PC-3 (cell line): ENCODE data around the gene NAA60. TPM values are rescaled to one million over a fixed set of nuclear protein-coding genes. Genes with fewer than 3 reads are reported as not detected.

ENCODE experiments used
- ATAC-seq: fragments of 200-7000 bp; cut with Tn5 transposase; 2 replicates; pipeline ENCODE4 v1.9.1; 2020; ENCODE audit warnings: mild to moderate bottlenecking, moderate library complexity
- BruUV-seq: library from RNA; stranded (reverse); fragments of 400-500 nt; replicated peaks from 2 replicates; lab custom pipeline; 2021; lab: Mats Ljungman, UMichigan
- CTCF ChIA-PET: fragments of 300-600 bp; sonication (Branson Sonifier 250); formaldehyde crosslinking; loops from one replicate; lab custom pipeline; 2022; ENCODE audit warnings: antibody characterized with exemption; lab: Charles Lee
- POLR2A ChIA-PET: fragments of 300-600 bp; sonication (Branson Sonifier 250); formaldehyde crosslinking; loops from one replicate; lab custom pipeline; 2022; ENCODE audit warnings: antibody characterized with exemption; ENCODE audit not compliant: unreplicated experiment; lab: Charles Lee
- DNase-seq: peaks from one replicate; pipeline ENCODE4 v3.0.0-alpha.2; 2015
- H2AFZ ChIP-seq: fragments of 300-600 bp; sonication (generic); 2 replicates; pipeline ENCODE4 v1.6.0; 2016; ENCODE audit warnings: antibody characterized with exemption, low read length
- H3F3A ChIP-seq: fragments of 300-600 bp; sonication (generic); one replicate; pipeline ENCODE4 v1.6.0; 2017; ENCODE audit warnings: antibody characterized with exemption, low read length, control low read depth, mild to moderate bottlenecking; ENCODE audit not compliant: unreplicated experiment
- H3K27ac ChIP-seq: fragments of 300-600 bp; sonication (generic); 2 replicates; pipeline ENCODE4 v1.5.1; 2016; ENCODE audit warnings: mild to moderate bottlenecking, low read length
- H3K27me3 ChIP-seq: fragments of 300-600 bp; sonication (generic); 2 replicates; pipeline ENCODE4 v1.6.1; 2016; ENCODE audit warnings: low read length, mixed read lengths
- H3K36me3 ChIP-seq: fragments of 300-600 bp; sonication (generic); 2 replicates; pipeline ENCODE4 v1.6.1; 2016; ENCODE audit warnings: low read depth, mixed run types, low read length, mixed read lengths
- H3K4me1 ChIP-seq: fragments of 300-600 bp; sonication (generic); 2 replicates; pipeline ENCODE4 v1.5.1; 2016; ENCODE audit warnings: low read length; ENCODE audit not compliant: insufficient read depth
- H3K4me2 ChIP-seq: fragments of 300-600 bp; sonication (generic); 2 replicates; pipeline ENCODE4 v1.6.0; 2016; ENCODE audit warnings: low read length
- H3K4me3 ChIP-seq: fragments of 300-600 bp; sonication (generic); 2 replicates; pipeline ENCODE4 v1.5.1; 2016; ENCODE audit warnings: mild to moderate bottlenecking, low read length, mixed read lengths
- H3K79me2 ChIP-seq: fragments of 300-600 bp; sonication (generic); 2 replicates; pipeline ENCODE4 v1.6.1; 2017; ENCODE audit warnings: low read length, mixed read lengths
- H3K9ac ChIP-seq: fragments of 300-600 bp; sonication (generic); 2 replicates; pipeline ENCODE4 v1.6.0; 2016; ENCODE audit warnings: mild to moderate bottlenecking, low read length
- H3K9me2 ChIP-seq: fragments of 300-600 bp; sonication (generic); replicated peaks from 2 replicates; pipeline ENCODE4 v1.6.1; 2016; ENCODE audit warnings: mixed run types, low read length, mixed read lengths
- H3K9me3 ChIP-seq: fragments of 300-600 bp; sonication (generic); 2 replicates; pipeline ENCODE4 v1.6.1; 2016; ENCODE audit warnings: low read length, mixed read lengths
- H4K20me1 ChIP-seq: fragments of 300-600 bp; sonication (generic); 2 replicates; pipeline ENCODE4 v1.6.1; 2016; ENCODE audit warnings: low read length, mixed read lengths
- EZH2 ChIP-seq: fragments of 300-600 bp; sonication (generic); IDR thresholded peaks from one replicate; pipeline ENCODE4 v1.6.1; 2017; ENCODE audit warnings: antibody characterized with exemption, mild to moderate bottlenecking, low read length; ENCODE audit not compliant: unreplicated experiment
- EZH2phosphoT487 ChIP-seq: fragments of 300-600 bp; sonication (generic); IDR thresholded peaks from 2 replicates; pipeline ENCODE4 v1.6.1; 2018; ENCODE audit warnings: mild to moderate bottlenecking, antibody characterized with exemption, low read length, borderline replicate concordance
- intact Hi-C: fragments of 100-400 bp; cut with micrococcal nuclease; formaldehyde crosslinking; loops from 2 replicates; pipeline ENCODE4 v1.9.0; 2023
- total RNA-seq: library from RNA; depleted of rRNA; stranded (reverse); fragments of >200 nt; gene quantifications from 2 replicates; pipeline ENCODE4 v1.2.3, GENCODE V29; 2014
- TF ChIP-seq, protein P1 (sequence below): fragments of 300-600 bp; sonication (generic); conservative IDR thresholded peaks from 2 replicates; pipeline ENCODE4 v1.5.1; 2017; ENCODE audit warnings: antibody characterized with exemption, low read depth, mild to moderate bottlenecking, low read length

NAA60 gene
- total RNA-seq, 1 experiment from 2014 or later: 7.6 TPM

DNA sequence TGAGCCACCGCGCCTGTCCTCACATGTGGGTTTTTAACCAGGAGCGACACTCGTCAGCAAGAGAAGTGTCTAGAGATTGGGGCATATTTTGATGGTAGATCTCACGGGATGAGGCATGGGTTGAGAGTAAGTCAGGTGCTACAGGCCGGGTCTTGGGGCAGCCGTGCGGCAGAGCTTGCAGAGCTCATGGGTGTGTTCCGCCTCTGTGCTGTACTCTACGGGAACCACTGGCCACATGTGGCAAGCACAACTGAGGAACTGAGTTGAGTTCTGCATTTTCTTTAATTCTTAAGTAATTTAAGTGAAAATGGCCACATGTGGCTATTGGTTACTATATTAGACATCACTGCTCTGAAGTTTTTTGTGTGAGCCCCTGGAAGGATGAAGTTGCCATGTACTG is 66.9 kb downstream of the NAA60 start:
- no peaks in the 10 kb centered on the region for H3K27me3 ChIP-seq
- H3K27ac ChIP-seq: no peak overlapping the region
- TF ChIP-seq, protein P1, sequence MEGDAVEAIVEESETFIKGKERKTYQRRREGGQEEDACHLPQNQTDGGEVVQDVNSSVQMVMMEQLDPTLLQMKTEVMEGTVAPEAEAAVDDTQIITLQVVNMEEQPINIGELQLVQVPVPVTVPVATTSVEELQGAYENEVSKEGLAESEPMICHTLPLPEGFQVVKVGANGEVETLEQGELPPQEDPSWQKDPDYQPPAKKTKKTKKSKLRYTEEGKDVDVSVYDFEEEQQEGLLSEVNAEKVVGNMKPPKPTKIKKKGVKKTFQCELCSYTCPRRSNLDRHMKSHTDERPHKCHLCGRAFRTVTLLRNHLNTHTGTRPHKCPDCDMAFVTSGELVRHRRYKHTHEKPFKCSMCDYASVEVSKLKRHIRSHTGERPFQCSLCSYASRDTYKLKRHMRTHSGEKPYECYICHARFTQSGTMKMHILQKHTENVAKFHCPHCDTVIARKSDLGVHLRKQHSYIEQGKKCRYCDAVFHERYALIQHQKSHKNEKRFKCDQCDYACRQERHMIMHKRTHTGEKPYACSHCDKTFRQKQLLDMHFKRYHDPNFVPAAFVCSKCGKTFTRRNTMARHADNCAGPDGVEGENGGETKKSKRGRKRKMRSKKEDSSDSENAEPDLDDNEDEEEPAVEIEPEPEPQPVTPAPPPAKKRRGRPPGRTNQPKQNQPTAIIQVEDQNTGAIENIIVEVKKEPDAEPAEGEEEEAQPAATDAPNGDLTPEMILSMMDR: no peak
- TF ChIP-seq EZH2 (no peak), EZH2phosphoT487 (no peak)
- H3K9me3 ChIP-seq: no peaks in the 10 kb centered on the region
- no peak overlapping the region for H3K9ac ChIP-seq
- H3F3A ChIP-seq: no peaks in the 10 kb centered on the region
- POLR2A ChIA-PET: no interaction called here
- BruUV-seq: no TSS peak
- H3K4me1 ChIP-seq: peaks cover 7% of the 10 kb centered on the region; the same call in 1 of the 2 replicates
- DNase-seq (no peak), ATAC-seq (no peak)
- no peak overlapping the region for H2AFZ ChIP-seq
- H3K79me2 ChIP-seq: no peaks in the 10 kb centered on the region
- intact Hi-C loops: no loop called here
- CTCF ChIA-PET: no interaction called here
- H3K4me3 ChIP-seq: no peak overlapping the region
- no peaks in the 10 kb centered on the region for H4K20me1 ChIP-seq
- H3K9me2 ChIP-seq: no peaks in the 10 kb centered on the region
- no peak overlapping the region for H3K4me2 ChIP-seq
- H3K36me3 ChIP-seq: peaks cover 3% of the 10 kb centered on the region; the same call in 1 of the 2 replicates

DNA sequence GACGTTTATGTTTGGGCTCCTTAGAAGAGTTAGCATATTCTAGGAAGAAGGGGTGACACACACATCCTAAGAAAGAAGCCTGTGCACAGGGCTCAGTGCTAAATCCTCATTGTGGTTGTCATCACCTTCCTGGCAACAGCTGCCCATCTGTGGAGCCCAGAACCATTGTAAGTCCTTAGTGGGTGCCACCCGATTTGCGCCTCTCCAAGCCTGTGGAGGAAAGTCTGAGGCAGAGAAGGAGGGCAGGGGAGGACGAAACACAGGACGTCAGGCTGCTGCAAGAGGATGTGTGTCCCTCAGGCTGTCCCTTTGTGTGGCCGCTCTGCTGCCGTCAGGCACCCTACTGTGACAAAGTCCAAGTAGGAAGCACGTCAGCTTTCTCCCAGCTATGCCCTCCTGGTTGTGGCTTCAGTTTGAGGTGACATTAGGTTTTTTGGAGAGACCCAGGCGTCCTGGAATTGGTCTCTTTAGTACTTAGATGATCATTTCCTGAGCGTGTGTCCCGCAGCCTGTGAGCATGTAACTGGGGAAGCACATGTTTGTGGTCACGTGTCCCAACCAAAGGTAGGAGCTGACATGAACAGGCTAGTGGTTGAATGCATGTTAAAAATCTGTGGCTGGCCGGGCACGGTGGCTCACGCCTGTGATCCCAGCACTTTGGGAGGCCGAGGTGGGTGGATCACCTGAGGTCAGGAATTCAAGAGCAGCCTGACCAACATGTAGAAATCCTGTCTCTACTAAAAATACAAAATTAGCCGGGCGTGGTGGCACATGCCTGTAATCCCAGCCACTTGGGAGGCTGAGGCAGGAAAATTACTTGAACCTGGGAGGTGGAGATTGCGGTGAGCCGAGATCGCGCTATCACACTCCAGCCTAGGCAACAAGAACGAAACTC is 68.1 kb downstream of the NAA60 start:
- Histone ChIP-seq H3K27me3 (no peaks in the 10 kb centered on the region), H3K27ac (no peak overlapping the region), H3K9me3 (no peaks in the 10 kb centered on the region), H4K20me1 (no peaks in the 10 kb centered on the region), H2AFZ (no peak overlapping the region), H3K4me1 (peaks cover 7% of the 10 kb centered on the region; the same call in 1 of the 2 replicates), H3K4me3 (no peak overlapping the region), H3K79me2 (no peaks in the 10 kb centered on the region), H3K4me2 (no peak overlapping the region), H3K9me2 (no peaks in the 10 kb centered on the region), H3K9ac (no peak overlapping the region), H3F3A (no peaks in the 10 kb centered on the region), H3K36me3 (peaks cover 3% of the 10 kb centered on the region; the same call in 1 of the 2 replicates)
- no TSS peak for BruUV-seq
- POLR2A ChIA-PET: no interaction called here
- intact Hi-C loops: no loop called here
- CTCF ChIA-PET: no interaction called here
- ATAC-seq (no peak), DNase-seq (no peak)
- TF ChIP-seq EZH2phosphoT487 (no peak), EZH2 (no peak)
- TF ChIP-seq, protein P1: no peak

- BruUV-seq: no TSS peak
- CTCF ChIA-PET: no interaction called here
These were observed 70.6 kb downstream of the NAA60 start for GRCh38 chr16:3513892-3514583.

More at GRCh38 chr16:3513892-3514583, 70.6 kb downstream of the NAA60 start:
- Histone ChIP-seq H4K20me1 (no peaks in the 10 kb centered on the region), H3K9me3 (no peaks in the 10 kb centered on the region), H3K4me3 (no peak overlapping the region), H3K9ac (no peak overlapping the region), H3K27ac (no peak overlapping the region), H3K4me1 (peaks cover 7% of the 10 kb centered on the region), H3K36me3 (no peaks in the 10 kb centered on the region), H3K79me2 (no peaks in the 10 kb centered on the region), H3F3A (no peaks in the 10 kb centered on the region), H3K4me2 (no peak overlapping the region), H2AFZ (no peak overlapping the region), H3K27me3 (no peaks in the 10 kb centered on the region), H3K9me2 (no peaks in the 10 kb centered on the region)
- ATAC-seq (no peak), DNase-seq (no peak)
- POLR2A ChIA-PET: no interaction called here
- TF ChIP-seq EZH2phosphoT487 (no peak), EZH2 (no peak)
- TF ChIP-seq, protein P1: no peak
- intact Hi-C loops: no loop called here
